Measurements from ENCODE around the gene TATDN3.

DNA sequence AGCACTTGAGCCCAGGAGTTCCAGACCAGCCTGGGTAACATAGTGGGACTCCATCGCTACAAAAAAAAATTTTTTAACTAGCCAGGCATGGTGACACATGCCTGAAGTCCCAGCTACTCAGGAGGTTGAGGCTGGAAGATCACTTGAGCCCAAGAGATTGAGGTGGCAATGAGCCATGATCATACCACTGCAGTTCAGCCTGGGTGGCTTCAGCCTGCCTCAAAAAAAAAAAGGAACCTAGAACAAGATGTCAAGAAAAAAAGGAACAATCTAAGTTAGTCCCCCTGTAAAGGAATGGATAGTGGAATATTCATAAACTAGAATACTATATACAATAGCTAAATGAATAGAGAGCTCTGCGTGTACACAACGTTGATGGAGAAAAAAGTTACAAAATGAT, 14.5 kb upstream of the TATDN3 start:
- TF ChIP-seq POLR2AphosphoS5 (IDR thresholded peaks at IDR 0.05; ENCODE audit: low read depth, low read length) (no peak), POLR2A (IDR thresholded peaks at IDR 0.05; ENCODE audit: low read depth, low read length) (no peak), TAF1 (IDR thresholded peaks at IDR 0.05; ENCODE audit: low read depth, low read length) (no peak)

Data from GM12891 (cell line).